GM19468 (cell line): Measurements from ENCODE around the gene DLEC1.

Source experiments
- ATAC-seq: cut with Tn5 transposase; IDR thresholded peaks from one replicate; pipeline ENCODE4 v1.9.1; 2021; ENCODE audit warnings: mild to moderate bottlenecking, moderate library complexity, moderate number of reproducible peaks; ENCODE audit not compliant: unreplicated experiment; ENCODE audit errors: extremely low read depth

The DLEC1 gene

DNA sequence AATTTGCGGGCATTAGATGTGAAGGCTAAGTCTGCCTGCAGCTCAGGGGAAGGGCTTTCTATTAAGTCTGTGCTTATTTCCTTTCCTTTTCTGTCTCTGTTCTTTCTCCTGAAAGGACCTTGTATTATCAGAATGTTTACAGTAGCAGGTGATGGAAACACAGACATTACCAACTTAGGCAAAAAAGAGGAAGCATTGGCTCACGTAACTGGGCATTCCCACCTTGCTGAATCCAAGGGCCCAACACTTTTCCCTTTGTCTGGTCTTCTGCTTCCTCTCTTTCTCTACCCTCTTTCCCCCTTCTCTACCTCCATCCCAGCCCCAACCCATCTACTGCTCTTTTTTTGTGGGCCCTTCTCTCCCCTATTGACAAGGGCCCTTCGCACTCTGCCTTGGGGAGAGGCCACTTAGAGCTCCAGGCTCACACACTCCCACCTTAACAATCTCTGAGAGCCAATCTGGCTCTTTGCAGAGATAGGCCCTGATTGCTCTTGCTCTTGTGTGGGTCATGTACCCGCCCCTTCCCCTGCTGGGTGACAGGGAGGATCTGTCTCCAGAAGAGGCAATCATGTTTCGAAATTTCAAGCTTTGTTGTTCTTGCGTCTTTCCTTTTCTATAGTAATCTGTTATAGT is 62.9 kb downstream of the DLEC1 start:
- ATAC-seq, result no peak

DNA sequence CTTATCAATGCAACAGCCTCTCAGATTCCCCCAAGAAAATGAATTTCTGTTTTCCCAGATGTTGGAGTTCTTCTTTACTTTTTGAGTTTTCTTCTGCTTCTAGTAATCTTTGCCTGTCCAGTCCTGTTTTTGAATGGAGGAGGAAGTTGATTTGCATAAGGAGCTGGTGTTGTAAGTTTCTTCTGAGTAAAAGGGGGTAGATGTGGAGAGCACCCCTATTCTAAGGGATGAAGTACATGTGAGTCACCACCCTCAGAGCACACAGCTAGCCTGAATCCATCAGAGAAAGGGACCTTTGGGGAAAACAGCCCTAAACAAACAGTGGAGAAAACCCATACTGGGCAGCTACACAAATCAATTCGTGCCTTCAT is 63.4 kb downstream of the DLEC1 start:
- ATAC-seq, result no peak

- ATAC-seq, result no peak
Observed at GRCh38 chr3:38105525-38105924, 66.5 kb downstream of the DLEC1 start.

- no peak for ATAC-seq
Observed at GRCh38 chr3:38107911-38108648, 69.1 kb downstream of the DLEC1 start.

DNA sequence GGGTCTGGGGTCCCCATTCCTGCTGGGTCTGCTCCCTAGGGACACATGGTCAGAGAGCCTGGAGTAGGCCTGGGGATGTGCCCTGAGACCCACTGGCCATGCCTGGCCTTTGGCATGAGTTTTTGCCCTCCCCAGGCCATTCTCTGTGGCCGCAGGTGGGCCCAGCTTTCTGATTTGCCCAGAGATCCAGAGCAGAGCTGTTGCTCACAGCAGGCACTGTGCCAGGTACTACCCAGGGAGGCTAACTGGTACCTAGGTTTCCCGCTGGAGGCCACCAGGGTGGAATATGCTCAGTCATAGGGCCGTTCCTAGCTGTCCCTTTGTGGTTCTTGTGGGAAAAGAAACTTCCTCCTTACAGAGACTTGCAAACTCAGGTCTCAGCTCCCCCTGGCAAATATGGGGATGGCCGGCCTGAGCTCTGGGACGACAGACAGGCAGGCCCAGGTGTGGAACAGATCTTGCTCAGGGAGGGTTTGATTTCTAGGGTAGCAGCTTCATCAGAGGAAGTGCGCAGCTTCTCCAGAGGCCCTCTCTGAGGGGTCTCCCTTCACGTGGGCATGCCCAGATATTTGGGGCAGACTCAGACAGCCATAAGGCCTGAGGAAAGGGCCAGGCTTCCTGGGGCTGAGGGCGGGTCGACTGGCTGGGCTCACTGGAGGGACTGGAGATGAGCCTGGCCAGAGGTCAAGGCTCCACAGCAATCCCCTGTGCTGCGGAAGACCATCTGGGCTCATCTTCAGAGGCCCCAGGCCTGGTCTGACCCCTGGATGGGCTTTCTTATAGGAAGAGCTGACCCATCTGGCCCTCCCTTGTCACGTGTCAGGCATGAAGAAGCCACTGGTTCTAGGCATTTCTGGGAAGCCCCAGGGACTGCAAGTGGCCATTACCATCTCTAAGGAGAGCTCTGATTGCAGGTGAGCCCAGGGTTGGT is 69.9 kb downstream of the DLEC1 start:
- ATAC-seq, result no peak

DNA sequence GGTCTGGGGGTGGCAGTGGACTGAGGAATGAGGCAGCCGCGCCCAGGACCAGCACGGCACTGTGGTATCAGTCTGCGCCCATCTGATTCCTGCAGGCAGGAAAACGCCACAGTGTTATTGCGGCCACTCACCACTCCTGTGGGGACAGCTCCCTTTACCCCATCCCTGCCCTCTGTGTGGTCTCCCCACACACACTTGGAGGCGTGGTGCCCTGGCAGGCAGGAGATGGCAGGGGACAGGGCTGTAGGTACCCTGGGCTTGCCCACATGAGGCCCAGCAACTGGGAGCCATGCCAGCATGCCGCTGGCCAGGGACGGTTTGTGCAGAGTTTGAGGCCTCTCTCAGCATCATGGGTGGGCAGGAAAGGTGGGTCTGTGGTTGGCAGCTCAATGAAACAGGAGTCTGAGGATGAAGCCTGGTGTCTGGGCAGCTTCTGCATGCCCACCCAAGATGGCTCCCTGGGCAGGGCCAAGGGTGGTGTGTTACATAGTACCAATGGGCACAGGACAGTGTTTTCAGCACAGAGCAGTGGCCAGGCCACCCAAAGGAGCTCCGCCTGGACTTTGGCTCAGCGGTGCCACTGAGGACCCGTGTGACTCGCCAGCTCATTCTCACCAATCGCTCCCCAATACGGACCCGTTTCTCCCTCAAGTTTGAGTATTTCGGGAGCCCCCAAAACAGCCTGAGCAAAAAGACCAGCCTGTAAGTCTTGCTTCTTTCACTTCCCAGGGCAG is 70.7 kb downstream of the DLEC1 start:
- no peak for ATAC-seq

- no peak for ATAC-seq
Observed at GRCh38 chr3:38110314-38111050, 71.5 kb downstream of the DLEC1 start.

- ATAC-seq, result no peak
Observed at GRCh38 chr3:38111201-38111600, 72.2 kb downstream of the DLEC1 start.

GRCh38 chr3:38111696-38112377 is 72.8 kb downstream of the DLEC1 start:
- no peak for ATAC-seq

GRCh38 chr3:38112378-38112761 is 73.4 kb downstream of the DLEC1 start:
- no peak for ATAC-seq

DNA sequence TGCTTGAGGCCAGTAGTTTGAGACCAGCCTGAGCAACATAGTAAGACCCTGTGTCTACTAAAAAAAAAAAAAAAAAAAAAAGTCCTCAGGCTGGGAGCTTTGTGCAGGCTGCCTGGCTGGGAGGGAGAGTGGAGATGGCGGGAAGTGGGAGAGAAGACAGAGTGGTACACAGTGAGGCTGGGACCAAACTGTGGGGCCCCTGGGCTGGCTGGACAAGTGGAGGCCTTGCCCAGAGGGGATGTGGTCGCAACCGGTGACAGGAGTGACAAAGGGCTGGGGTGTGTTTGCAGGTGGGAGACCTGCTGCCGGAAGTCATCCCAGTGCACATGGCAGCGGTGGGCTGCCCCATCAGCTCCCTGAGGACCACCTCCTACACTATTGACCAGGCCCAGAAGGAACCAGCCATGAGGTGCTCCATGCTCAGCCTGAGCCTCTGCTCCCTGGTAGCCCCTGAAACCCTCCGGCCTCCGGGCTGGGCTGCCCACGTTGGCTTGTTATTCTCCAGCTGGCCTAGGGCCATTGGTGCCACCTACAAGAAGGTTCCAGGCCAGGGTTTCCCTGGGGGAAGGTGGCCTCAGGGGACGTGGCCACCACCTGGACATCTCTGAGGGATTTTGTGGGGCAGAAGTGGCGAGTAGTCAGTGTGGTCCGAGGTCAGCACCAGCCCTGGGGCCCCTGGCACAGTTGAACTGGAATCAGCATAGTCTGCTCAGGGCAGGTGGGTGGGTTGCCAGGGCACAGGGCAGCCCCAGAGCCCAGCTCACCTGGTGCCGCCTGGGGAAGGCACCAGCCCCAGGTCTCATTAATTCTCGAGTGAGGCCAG is 75.3 kb downstream of the DLEC1 start:
- no peak for ATAC-seq

DNA sequence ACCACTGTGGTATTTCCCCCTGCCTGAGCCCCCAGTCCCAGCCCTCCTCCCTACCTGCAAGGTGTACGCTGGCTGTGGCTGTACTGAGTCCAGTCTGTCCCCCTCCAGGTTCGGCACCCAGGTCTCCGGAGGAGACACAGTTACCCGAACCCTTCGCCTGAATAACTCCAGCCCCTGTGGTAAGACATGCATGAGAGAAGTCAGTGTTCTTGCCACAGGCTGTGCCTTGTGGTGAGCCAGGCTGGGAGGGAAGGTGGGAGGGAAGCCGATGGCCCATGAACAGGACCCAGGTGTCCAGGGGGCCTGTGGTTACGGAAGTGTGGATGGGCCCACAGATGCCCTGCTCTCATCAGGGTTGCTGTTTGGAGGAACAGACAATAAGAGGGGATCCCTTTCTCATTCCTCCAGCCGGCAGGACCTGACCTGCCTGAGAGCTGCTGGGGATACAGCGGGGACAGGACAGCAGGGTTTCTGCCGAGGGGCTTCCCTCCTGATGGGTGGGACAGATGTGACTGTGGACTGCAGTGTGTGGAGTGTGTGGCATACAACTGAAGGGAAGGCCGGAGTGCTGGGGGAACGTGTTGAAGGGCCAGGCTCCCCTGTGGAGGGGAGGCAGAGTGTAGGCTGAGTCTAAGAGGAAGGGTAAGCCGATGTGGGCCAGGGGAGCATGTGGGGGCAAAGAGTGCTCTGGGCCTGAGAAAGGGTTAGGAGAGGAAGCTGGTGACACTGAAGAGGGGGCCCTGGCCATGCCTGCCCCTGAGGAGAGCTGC is 76.1 kb downstream of the DLEC1 start:
- ATAC-seq, result no peak

DNA sequence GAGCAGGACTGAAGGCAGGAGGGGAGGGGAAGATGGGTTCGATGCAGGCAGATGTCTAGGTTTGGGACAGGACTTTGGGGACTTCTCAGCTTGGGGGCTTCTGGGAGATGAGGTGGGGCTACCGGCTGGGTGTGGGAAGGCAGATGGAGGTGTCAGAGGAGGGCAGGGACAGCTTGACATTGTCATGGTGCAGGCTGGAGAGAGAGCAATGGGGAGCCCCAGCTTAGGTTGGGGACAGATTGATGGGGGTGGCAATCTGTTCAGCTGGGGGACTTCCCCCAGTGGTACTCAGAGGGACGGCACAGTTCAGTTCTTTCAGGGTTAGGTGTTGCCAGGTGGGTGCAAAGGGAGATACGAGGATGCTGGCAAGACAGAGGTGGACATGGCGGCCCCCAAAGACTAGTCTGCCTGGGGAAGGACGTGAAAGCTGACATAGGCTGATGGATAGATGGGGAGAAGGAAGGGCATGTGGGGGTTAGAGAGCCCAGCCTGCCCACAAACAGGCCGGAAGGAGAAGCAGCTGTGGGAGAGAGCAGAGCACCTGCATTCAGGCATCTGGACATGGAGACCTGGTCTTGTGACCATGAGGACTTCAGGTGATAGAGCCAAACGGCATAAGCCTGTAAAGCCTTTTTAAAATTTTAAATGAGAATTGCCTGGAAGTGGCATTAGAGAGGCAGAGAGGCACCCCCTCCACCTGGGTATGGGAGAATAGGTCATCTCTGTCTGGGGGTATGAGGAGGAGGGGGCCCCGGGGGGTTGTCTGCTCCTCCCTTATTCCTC is 76.8 kb downstream of the DLEC1 start:
- no peak for ATAC-seq

DNA sequence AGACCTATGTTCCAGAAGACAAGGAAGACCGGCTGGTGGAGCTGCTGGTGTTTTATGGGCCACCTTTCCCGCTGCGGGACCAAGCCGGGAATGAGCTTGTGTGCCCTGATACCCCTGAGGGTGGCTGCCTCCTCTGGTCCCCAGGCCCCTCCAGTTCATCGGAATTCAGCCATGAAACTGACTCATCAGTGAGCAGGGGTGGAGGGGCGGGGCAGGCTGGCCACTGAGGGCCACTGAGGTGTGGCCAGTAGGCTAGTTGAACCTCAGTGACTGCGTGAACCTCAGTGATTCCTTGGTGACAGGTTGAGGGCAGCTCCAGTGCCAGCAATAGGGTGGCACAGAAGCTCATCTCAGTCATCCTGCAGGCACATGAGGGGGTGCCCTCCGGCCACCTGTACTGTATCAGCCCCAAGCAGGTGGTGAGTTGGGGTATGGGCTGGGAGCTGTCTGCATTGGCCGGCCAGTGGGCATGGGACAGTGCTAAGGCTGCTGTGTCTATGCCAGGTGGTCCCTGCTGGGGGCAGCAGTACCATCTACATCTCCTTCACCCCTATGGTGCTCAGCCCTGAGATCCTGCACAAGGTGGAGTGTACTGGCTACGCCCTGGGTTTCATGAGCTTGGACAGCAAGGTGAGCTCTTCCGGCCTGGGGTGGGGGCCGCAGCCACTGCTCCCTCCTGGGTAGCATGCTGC is 77.6 kb downstream of the DLEC1 start:
- ATAC-seq, result no peak

DNA sequence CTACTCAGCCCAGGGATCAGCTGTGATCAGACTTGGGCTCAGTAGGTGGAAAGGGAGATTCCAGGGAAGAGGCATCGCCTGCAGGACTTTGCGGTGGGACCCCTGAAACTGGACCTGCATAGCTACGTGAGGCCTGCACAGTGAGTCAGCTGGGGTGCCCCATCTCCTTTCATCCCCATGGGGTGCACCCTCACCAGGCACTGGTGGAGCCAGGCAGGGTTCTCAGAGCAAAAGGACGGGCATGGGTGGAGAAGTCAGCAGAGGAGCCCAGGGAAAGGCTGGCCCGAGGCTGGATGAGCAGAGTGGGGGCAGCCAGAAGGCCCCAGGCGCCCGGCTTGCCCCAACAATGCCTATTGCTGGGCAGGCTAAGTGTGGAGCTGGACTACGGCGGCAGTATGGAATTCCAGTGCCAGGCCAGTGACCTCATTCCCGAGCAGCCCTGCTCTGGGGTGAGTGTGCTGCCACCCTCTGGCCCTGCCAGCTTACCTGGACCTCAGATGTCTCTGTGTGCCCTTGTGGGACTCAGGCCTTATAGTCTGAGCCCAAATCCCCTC is 78.2 kb downstream of the DLEC1 start:
- no peak for ATAC-seq
